HepG2 (cell line): ENCODE data around the gene ZC2HC1B. TPM values are rescaled to one million over a fixed set of nuclear protein-coding genes. Genes with fewer than 3 reads are reported as not detected.

Experiments
- ATAC-seq: fragments of 200-7000 bp; cut with Tn5 transposase; 3 replicates; pipeline ENCODE4 v1.9.1; 2020; ENCODE audit warnings: mild to moderate bottlenecking, moderate library complexity
- BruUV-seq: library from RNA; stranded (reverse); fragments of 400-500 nt; replicated peaks from 2 replicates; lab custom pipeline; 2021; lab: Mats Ljungman, UMichigan
- CTCF ChIA-PET: fragments of 300-600 bp; formaldehyde crosslinking; extraction: SDS; loops from one replicate; lab custom pipeline; 2021; ENCODE audit warnings: low total read pairs, inconsistent platforms, low intra/inter-chr PET ratio; lab: Yijun Ruan, JAX
- POLR2A ChIA-PET: fragments of 350-600 bp; sonication (Branson Sonifier 250); formaldehyde crosslinking; loops from one replicate; lab custom pipeline; 2020; ENCODE audit warnings: antibody characterized with exemption, inconsistent platforms; lab: Yijun Ruan, JAX
- DNase-seq: peaks from one replicate; pipeline ENCODE4 v3.0.0-alpha.2; 2015; ENCODE audit warnings: low spot score
- FAIRE-seq: peaks from 3 replicates; lab custom pipeline; 2011; peaks lifted over from hg19 to GRCh38; lab: Jason Lieb, UNC
- H2AFZ ChIP-seq: one replicate; pipeline ENCODE4 v1.6.1; 2011; ENCODE audit warnings: low read length, inconsistent platforms
- H3K27ac ChIP-seq: fragments of 300-600 bp; 3 replicates; pipeline ENCODE4 v1.8.0; 2011; ENCODE audit warnings: mixed run types, mild to moderate bottlenecking, mixed read lengths, low read length, inconsistent platforms; ENCODE audit not compliant: insufficient read depth; ENCODE audit errors: extremely low read length
- H3K27me3 ChIP-seq, 2 experiments: fragments of 200-600 bp in 1 of 2; 2 replicates in 1 of 2; 3 replicates in 1 of 2; pipeline versions ENCODE4 v1.6.0 to v1.8.0; 2011; ENCODE audit warnings: low read length in 2 of 2, mild to moderate bottlenecking in 2 of 2, moderate library complexity in 2 of 2, inconsistent platforms in 1 of 2; ENCODE audit not compliant: insufficient read depth in 2 of 2, control insufficient read depth in 1 of 2
- H3K36me3 ChIP-seq, 2 experiments: fragments of 200-600 bp in 1 of 2; replicated peaks in 1 of 2; 2 replicates in 1 of 2; 3 replicates in 1 of 2; pipeline versions ENCODE4 v1.5.1 to v1.8.0; 2011; ENCODE audit warnings: low read length in 2 of 2, inconsistent platforms in 1 of 2; ENCODE audit not compliant: insufficient read depth in 2 of 2, control insufficient read depth in 1 of 2
- H3K4me1 ChIP-seq: 2 replicates; pipeline ENCODE4 v1.5.1; 2012; ENCODE audit warnings: low read length, inconsistent platforms; ENCODE audit not compliant: insufficient read depth
- H3K4me2 ChIP-seq: 2 replicates; pipeline ENCODE4 v1.6.0; 2011; ENCODE audit warnings: low read depth, low read length, inconsistent platforms
- H3K4me3 ChIP-seq, 3 experiments: fragments of 200-600 bp in 1 of 3; sonication (generic), shearing (Covaris generic) in 1 of 3; replicated peaks in 1 of 3; 2 replicates each; pipeline ENCODE4 v1.5.1; 2011 to 2016; ENCODE audit warnings: low read length in 3 of 3, inconsistent platforms in 2 of 3, low read depth in 2 of 3, mild to moderate bottlenecking in 2 of 3, control low read depth in 1 of 3, mixed read lengths in 1 of 3; ENCODE audit not compliant: insufficient read depth in 1 of 3
- H3K79me2 ChIP-seq: one replicate; pipeline ENCODE4 v1.6.1; 2011; ENCODE audit warnings: low read length, inconsistent platforms; ENCODE audit not compliant: insufficient read depth
- H3K9ac ChIP-seq: 2 replicates; pipeline ENCODE4 v1.6.0; 2011; ENCODE audit warnings: mild to moderate bottlenecking, low read depth, low read length, inconsistent platforms; ENCODE audit not compliant: insufficient read depth
- H3K9me3 ChIP-seq: 2 replicates; pipeline ENCODE4 v1.5.1; 2012; ENCODE audit warnings: mild to moderate bottlenecking, low read length
- H4K20me1 ChIP-seq: 2 replicates; pipeline ENCODE4 v1.6.0; 2011; ENCODE audit warnings: inconsistent platforms, mild to moderate bottlenecking, low read length, moderate library complexity; ENCODE audit not compliant: insufficient read depth
- CEBPB ChIP-seq: IDR thresholded peaks from 2 replicates; pipeline ENCODE4 v1.6.1; 2011; ENCODE audit warnings: low read depth, low read length, improper control_type of control experiment, borderline replicate concordance
- GPBP1L1 ChIP-seq: sonication (generic); formaldehyde crosslinking; IDR thresholded peaks from 2 replicates; pipeline ENCODE4 v1.5.0; 2020; ENCODE audit warnings: mild to moderate bottlenecking, missing genetic modification reagents
- HOXA3 ChIP-seq: sonication (generic); formaldehyde crosslinking; IDR thresholded peaks from 2 replicates; pipeline ENCODE4 v1.5.0; 2020; ENCODE audit warnings: missing genetic modification reagents
- MEF2D ChIP-seq: sonication (generic); formaldehyde crosslinking; IDR thresholded peaks from 2 replicates; pipeline ENCODE4 v1.5.1; 2020; ENCODE audit warnings: mild to moderate bottlenecking, missing genetic modification reagents
- RORA ChIP-seq: sonication (generic); formaldehyde crosslinking; IDR thresholded peaks from 2 replicates; pipeline ENCODE4 v1.5.0; 2020; ENCODE audit warnings: mild to moderate bottlenecking, missing genetic modification reagents, moderate library complexity
- SMYD3 ChIP-seq: sonication (generic); formaldehyde crosslinking; IDR thresholded peaks from 2 replicates; pipeline ENCODE4 v1.8.1; 2023; ENCODE audit warnings: mild to moderate bottlenecking, missing genetic modification reagents
- ZBED4 ChIP-seq: sonication (generic); formaldehyde crosslinking; IDR thresholded peaks from 2 replicates; pipeline ENCODE4 v1.4.0; 2020; ENCODE audit warnings: missing genetic modification reagents, borderline replicate concordance
- ZFAT ChIP-seq: sonication (generic); formaldehyde crosslinking; conservative IDR thresholded peaks from 2 replicates; pipeline ENCODE4 v1.8.1; 2023; ENCODE audit warnings: missing genetic modification reagents, inconsistent platforms
- ZNF337 ChIP-seq: sonication (generic); formaldehyde crosslinking; IDR thresholded peaks from 2 replicates; pipeline ENCODE4 v1.5.1; 2020; ENCODE audit warnings: missing genetic modification reagents, low read depth, mild to moderate bottlenecking, borderline replicate concordance
- ZNF747 ChIP-seq: sonication (generic); formaldehyde crosslinking; IDR thresholded peaks from 2 replicates; pipeline ENCODE4 v1.8.1; 2023; ENCODE audit warnings: missing genetic modification reagents, mild to moderate bottlenecking, borderline replicate concordance
- ZNF883 ChIP-seq: sonication (generic); formaldehyde crosslinking; IDR thresholded peaks from 2 replicates; pipeline ENCODE4 v1.5.1; 2020; ENCODE audit warnings: mild to moderate bottlenecking, missing genetic modification reagents; ENCODE audit errors: not compliant biosample characterization
- WGBS: methylation state at CpG from one replicate; pipeline ENCODE4 v1.1.6; 2017; ENCODE audit warnings: low lambda C conversion rate; 5-methylcytosine and 5-hydroxymethylcytosine counted together
- in situ Hi-C: cut with HindIII; loops from 2 replicates; pipeline ENCODE4 v1.10.0; 2017; ENCODE audit warnings: low pct_unique_long_range_greater_than_20kb; ENCODE audit not compliant: extremely low pct_ligation_motif_present
- intact Hi-C: fragments of 100-400 bp; cut with micrococcal nuclease; formaldehyde crosslinking; loops from one replicate; pipeline ENCODE4 v1.10.0; 2022; ENCODE audit not compliant: unreplicated experiment
- polyA plus RNA-seq, 8 experiments: library from polyadenylated mRNA; depleted of rRNA in 3 of 8; stranded (reverse) in 7 of 8; unstranded in 1 of 8; fragments of >200 nt; fragmentation: Illumina TruSeq in 4 of 8; extraction: Trizol in 4 of 8; gene quantifications; 2 replicates each; pipeline versions ENCODE4 v1.2.1 to v1.2.3, GENCODE V29; 2011 to 2016; ENCODE audit warnings: low read depth in 4 of 8, missing spikeins in 1 of 8, mixed read lengths in 1 of 8; ENCODE audit not compliant: insufficient read depth in 1 of 8
- total RNA-seq, 5 experiments: library from RNA; depleted of rRNA; stranded (reverse); fragments of >200 nt; fragmentation: Illumina TruSeq; extraction: Trizol; gene quantifications; 2 replicates each; pipeline ENCODE4 v1.2.3, GENCODE V29; 2016; ENCODE audit warnings: low read depth in 1 of 5
- TF ChIP-seq, protein P1 (sequence below): fragments of 450-650 bp; IDR thresholded peaks from 2 replicates; pipeline ENCODE4 v1.6.1; 2017; ENCODE audit warnings: mild to moderate bottlenecking
- TF ChIP-seq, protein P2 (sequence below): sonication (generic); formaldehyde crosslinking; IDR thresholded peaks from 2 replicates; pipeline ENCODE4 v1.4.0; 2020; ENCODE audit warnings: missing genetic modification reagents; ENCODE audit errors: not compliant biosample characterization
- TF ChIP-seq, protein P3 (sequence below): IDR thresholded peaks from 2 replicates; pipeline ENCODE4 v1.6.1; 2016

Gene ZC2HC1B
- total and polyA plus RNA-seq, 2 of the 13 experiments (the other 11 are each of a cell fraction or from before 2014, with no cell fraction given), result not detected

DNA sequence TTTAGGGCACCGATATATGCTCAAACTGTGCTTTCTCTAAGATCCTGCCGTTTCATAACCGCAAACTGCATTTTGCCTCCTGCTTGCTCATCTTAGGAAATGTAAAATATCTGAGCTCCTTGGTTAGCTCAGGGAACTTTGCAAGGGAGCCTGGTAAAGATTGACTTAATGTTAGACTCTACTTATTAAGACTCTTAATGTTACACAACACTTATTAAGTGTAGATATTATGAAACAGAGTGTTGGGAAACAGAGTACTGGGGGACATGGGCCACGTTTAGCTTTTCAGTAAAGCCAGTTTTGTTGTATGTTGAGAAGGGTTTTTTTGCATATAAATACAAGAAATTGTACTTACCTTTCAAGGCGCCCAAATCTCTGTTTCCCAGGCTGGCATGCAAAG is 19.2 kb upstream of the ZC2HC1B start:
- H3K79me2 ChIP-seq, result peaks cover 36% of the 10 kb centered on the region
- no peaks in the 10 kb centered on the region for H3K9me3 ChIP-seq
- H4K20me1 ChIP-seq, result no peaks in the 10 kb centered on the region
- ChIA-PET CTCF (no interaction called here), POLR2A (interaction anchor here (3.1 kb wide), 1 partner anchor 101 kb away, joined by 48 read pairs; no protein-coding TSS in a partner anchor)
- 71% methylated on average over 5 of the region's 5 CpGs for WGBS
- H3K27me3 ChIP-seq, result no peaks in the 10 kb centered on the region; a peak in 1 of 5 replicates
- H3K4me1 ChIP-seq, result peaks cover 25% of the 10 kb centered on the region
- in situ Hi-C loops, result no loop called here
- BruUV-seq, result no TSS peak
- DNase-seq (no peak), FAIRE-seq (no peak), ATAC-seq (no peak)
- H3K4me3 ChIP-seq, result no peak overlapping the region
- intact Hi-C loops, result no loop called here
- peaks cover 19 to 45% of the 10 kb centered on the region in 2 experiments for H3K36me3 ChIP-seq
- H2AFZ ChIP-seq, result no peak overlapping the region
- no peak overlapping the region for H3K27ac ChIP-seq
- no peak overlapping the region for H3K9ac ChIP-seq
- peak overlapping the region; percentile 87 for H3K4me2 ChIP-seq
- TF ChIP-seq HOXA3 (CRISPR knock-in tag) (no peak), ZNF883 (CRISPR knock-in tag) (no peak), ZNF747 (CRISPR knock-in tag) (no peak), ZFAT (CRISPR knock-in tag) (no peak), MEF2D (CRISPR knock-in tag) (no peak), RORA (CRISPR knock-in tag) (no peak), ZNF337 (CRISPR knock-in tag) (no peak), SMYD3 (CRISPR knock-in tag) (no peak), ZBED4 (CRISPR knock-in tag) (no peak), GPBP1L1 (CRISPR knock-in tag) (no peak), CEBPB (peak; percentile 69)
- TF ChIP-seq, protein P1, sequence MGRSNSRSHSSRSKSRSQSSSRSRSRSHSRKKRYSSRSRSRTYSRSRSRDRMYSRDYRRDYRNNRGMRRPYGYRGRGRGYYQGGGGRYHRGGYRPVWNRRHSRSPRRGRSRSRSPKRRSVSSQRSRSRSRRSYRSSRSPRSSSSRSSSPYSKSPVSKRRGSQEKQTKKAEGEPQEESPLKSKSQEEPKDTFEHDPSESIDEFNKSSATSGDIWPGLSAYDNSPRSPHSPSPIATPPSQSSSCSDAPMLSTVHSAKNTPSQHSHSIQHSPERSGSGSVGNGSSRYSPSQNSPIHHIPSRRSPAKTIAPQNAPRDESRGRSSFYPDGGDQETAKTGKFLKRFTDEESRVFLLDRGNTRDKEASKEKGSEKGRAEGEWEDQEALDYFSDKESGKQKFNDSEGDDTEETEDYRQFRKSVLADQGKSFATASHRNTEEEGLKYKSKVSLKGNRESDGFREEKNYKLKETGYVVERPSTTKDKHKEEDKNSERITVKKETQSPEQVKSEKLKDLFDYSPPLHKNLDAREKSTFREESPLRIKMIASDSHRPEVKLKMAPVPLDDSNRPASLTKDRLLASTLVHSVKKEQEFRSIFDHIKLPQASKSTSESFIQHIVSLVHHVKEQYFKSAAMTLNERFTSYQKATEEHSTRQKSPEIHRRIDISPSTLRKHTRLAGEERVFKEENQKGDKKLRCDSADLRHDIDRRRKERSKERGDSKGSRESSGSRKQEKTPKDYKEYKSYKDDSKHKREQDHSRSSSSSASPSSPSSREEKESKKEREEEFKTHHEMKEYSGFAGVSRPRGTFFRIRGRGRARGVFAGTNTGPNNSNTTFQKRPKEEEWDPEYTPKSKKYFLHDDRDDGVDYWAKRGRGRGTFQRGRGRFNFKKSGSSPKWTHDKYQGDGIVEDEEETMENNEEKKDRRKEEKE, result no peak
- TF ChIP-seq, protein P2, sequence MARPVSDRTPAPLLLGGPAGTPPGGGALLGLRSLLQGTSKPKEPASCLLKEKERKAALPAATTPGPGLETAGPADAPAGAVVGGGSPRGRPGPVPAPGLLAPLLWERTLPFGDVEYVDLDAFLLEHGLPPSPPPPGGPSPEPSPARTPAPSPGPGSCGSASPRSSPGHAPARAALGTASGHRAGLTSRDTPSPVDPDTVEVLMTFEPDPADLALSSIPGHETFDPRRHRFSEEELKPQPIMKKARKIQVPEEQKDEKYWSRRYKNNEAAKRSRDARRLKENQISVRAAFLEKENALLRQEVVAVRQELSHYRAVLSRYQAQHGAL (CRISPR knock-in tag), result no peak
- TF ChIP-seq, protein P3, sequence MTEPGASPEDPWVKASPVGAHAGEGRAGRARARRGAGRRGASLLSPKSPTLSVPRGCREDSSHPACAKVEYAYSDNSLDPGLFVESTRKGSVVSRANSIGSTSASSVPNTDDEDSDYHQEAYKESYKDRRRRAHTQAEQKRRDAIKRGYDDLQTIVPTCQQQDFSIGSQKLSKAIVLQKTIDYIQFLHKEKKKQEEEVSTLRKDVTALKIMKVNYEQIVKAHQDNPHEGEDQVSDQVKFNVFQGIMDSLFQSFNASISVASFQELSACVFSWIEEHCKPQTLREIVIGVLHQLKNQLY (CRISPR knock-in tag), result no peak
